MCF 10A (cell line): ENCODE results near the gene ERCC1. TPM values are rescaled to one million over a fixed set of nuclear protein-coding genes. Genes with fewer than 3 reads are reported as not detected.

ENCODE experiments used
- BruUV-seq: library from RNA; stranded (reverse); fragments of 400-500 nt; replicated peaks from 2 replicates; lab custom pipeline; 2021; lab: Mats Ljungman, UMichigan
- CTCF ChIA-PET: fragments of 300-600 bp; sonication (Branson Sonifier 250); formaldehyde crosslinking; extraction: SDS; loops from one replicate; lab custom pipeline; 2021; ENCODE audit warnings: antibody characterized with exemption, inconsistent platforms; lab: Yijun Ruan, JAX
- POLR2A ChIA-PET: fragments of 300-600, 350-650 bp; sonication (Branson Sonifier 250); formaldehyde crosslinking; extraction: SDS; loops from one replicate; lab custom pipeline; 2020; ENCODE audit warnings: antibody characterized with exemption, inconsistent platforms; lab: Yijun Ruan, JAX
- DNase-seq: peaks from one replicate; pipeline ENCODE4 v3.0.0-alpha.2; 2018; ENCODE audit not compliant: unreplicated experiment
- H3K27ac Mint-ChIP-seq: one replicate; pipeline ENCODE4 v1.8.0; 2022; ENCODE audit warnings: mild to moderate bottlenecking, low read depth, mixed read lengths; ENCODE audit not compliant: unreplicated experiment
- H3K27me3 Mint-ChIP-seq: one replicate; pipeline ENCODE4 v1.8.0; 2022; ENCODE audit warnings: mixed read lengths; ENCODE audit not compliant: insufficient read depth, unreplicated experiment
- H3K36me3 Mint-ChIP-seq: one replicate; pipeline ENCODE4 v1.8.0; 2022; ENCODE audit warnings: mild to moderate bottlenecking, moderate library complexity, mixed read lengths; ENCODE audit not compliant: insufficient read depth, unreplicated experiment
- H3K4me1 Mint-ChIP-seq: one replicate; pipeline ENCODE4 v1.8.0; 2022; ENCODE audit warnings: mixed read lengths; ENCODE audit not compliant: insufficient read depth, unreplicated experiment
- H3K4me3 Mint-ChIP-seq: one replicate; pipeline ENCODE4 v1.8.0; 2022; ENCODE audit warnings: mild to moderate bottlenecking, moderate library complexity, mixed read lengths; ENCODE audit not compliant: unreplicated experiment
- H3K9me3 Mint-ChIP-seq: one replicate; pipeline ENCODE4 v1.8.0; 2022; ENCODE audit warnings: mixed read lengths; ENCODE audit not compliant: unreplicated experiment
- intact Hi-C: fragments of 100-400 bp; cut with micrococcal nuclease; formaldehyde crosslinking; loops from 2 replicates; pipeline ENCODE4 v1.14.1; 2022
- total RNA-seq: library from RNA; stranded (reverse); gene quantifications from 2 replicates; pipeline ENCODE4 v1.2.3, GENCODE V29; 2022
- TF ChIP-seq, protein P1 (sequence below): fragments of 200-600 bp; IDR thresholded peaks from one replicate; pipeline ENCODE4 v1.8.0; 2022; ENCODE audit warnings: antibody characterized with exemption, mild to moderate bottlenecking; ENCODE audit not compliant: unreplicated experiment

ERCC1 gene
- total RNA-seq, 1 experiment from 2014 or later: 227 TPM

DNA sequence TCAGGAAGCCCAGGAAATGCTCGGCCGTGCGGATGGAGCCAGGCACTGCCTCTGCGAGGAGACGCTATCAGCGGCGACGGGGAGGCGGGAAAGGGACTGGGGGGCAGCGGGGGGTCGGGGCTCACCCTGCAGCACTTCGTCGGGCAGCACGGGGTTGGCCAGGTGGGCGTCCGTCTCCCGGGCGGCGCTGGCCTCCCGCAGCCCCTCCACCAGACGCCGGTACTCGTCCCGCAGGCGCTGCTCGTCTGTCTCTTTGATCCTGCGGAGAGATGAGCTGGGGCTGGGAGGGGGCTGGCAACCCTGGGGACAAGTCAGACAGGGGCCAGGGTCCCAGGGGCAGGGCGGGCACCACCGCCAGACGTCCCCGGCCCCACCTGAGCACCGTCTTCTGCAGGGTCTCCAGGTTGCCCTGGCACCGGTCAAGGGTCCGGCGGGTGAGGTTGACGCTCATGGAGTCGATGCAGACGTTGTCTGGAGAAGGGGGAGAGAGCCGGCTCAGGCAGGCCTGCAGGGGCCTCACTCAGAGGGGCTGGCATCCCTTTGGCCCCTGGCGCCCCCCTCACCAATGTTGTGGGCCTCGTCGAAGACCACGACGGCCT, 59.8 kb downstream of the ERCC1 start:
- no peak for DNase-seq
- Mint-ChIP-seq H3K4me1 (peaks cover 2% of the 10 kb centered on the region), H3K27ac (no peak overlapping the region), H3K9me3 (no peaks in the 10 kb centered on the region), H3K27me3 (no peaks in the 10 kb centered on the region), H3K36me3 (peaks cover 26% of the 10 kb centered on the region), H3K4me3 (no peak overlapping the region)
- BruUV-seq: no TSS peak
- ChIA-PET CTCF (no interaction called here), POLR2A (no interaction called here)
- intact Hi-C loops: no loop called here
- TF ChIP-seq, protein P1, sequence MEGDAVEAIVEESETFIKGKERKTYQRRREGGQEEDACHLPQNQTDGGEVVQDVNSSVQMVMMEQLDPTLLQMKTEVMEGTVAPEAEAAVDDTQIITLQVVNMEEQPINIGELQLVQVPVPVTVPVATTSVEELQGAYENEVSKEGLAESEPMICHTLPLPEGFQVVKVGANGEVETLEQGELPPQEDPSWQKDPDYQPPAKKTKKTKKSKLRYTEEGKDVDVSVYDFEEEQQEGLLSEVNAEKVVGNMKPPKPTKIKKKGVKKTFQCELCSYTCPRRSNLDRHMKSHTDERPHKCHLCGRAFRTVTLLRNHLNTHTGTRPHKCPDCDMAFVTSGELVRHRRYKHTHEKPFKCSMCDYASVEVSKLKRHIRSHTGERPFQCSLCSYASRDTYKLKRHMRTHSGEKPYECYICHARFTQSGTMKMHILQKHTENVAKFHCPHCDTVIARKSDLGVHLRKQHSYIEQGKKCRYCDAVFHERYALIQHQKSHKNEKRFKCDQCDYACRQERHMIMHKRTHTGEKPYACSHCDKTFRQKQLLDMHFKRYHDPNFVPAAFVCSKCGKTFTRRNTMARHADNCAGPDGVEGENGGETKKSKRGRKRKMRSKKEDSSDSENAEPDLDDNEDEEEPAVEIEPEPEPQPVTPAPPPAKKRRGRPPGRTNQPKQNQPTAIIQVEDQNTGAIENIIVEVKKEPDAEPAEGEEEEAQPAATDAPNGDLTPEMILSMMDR: no peak

DNA sequence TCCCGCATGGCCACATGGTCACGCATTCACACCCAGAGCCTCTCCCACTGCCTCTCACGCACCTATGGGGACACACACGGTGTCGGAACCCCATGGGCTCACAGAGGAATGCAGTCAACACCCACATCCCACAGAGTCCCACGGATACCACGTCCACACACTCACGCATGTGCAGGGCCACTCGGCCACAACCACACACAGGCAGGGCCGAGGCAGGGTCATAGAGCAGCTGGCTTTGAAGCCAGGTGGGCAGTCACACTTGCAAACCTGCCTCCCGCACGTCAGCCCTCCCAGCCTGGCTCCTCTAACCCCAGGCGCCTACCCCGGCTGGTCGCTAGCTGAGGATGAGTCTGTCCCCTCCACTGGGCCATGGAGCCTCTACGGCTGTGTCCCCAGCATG, 61.4 kb downstream of the ERCC1 start:
- POLR2A ChIA-PET: interaction anchor here (0.7 kb wide), 1 partner anchor 722 kb away, joined by 3 read pairs; no protein-coding TSS in a partner anchor
- Mint-ChIP-seq H3K27ac (no peak overlapping the region), H3K36me3 (peaks cover 26% of the 10 kb centered on the region), H3K4me1 (no peaks in the 10 kb centered on the region), H3K27me3 (no peaks in the 10 kb centered on the region), H3K4me3 (no peak overlapping the region), H3K9me3 (no peaks in the 10 kb centered on the region)
- BruUV-seq: no TSS peak
- intact Hi-C loops: no loop called here
- CTCF ChIA-PET: no interaction called here
- DNase-seq: no peak
- TF ChIP-seq, protein P1: no peak

DNA sequence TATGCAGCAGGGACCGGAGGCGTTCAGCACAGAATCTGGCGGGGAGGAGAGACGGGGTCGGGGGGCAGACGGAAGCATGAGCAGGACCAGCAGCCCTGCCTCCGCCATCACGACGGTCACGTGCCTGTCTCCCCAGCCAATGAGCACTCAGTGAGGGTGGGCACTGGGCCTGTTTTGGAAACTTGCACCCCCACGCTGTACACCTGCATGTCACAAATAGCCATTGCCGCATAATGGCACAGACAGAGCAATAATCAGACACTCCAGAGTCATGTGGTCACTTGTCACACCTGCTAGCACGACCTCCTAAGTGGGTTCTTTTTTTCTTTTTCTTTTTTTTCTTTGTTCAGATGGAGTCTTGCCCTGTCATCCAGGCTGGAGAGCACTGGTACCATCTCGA, 62.1 kb downstream of the ERCC1 start:
- Mint-ChIP-seq H3K9me3 (no peaks in the 10 kb centered on the region), H3K4me1 (no peaks in the 10 kb centered on the region), H3K36me3 (peaks cover 26% of the 10 kb centered on the region), H3K27ac (no peak overlapping the region), H3K27me3 (no peaks in the 10 kb centered on the region), H3K4me3 (no peak overlapping the region)
- ChIA-PET CTCF (no interaction called here), POLR2A (no interaction called here)
- TF ChIP-seq, protein P1: no peak
- DNase-seq: no peak
- BruUV-seq: no TSS peak
- intact Hi-C loops: no loop called here

DNA sequence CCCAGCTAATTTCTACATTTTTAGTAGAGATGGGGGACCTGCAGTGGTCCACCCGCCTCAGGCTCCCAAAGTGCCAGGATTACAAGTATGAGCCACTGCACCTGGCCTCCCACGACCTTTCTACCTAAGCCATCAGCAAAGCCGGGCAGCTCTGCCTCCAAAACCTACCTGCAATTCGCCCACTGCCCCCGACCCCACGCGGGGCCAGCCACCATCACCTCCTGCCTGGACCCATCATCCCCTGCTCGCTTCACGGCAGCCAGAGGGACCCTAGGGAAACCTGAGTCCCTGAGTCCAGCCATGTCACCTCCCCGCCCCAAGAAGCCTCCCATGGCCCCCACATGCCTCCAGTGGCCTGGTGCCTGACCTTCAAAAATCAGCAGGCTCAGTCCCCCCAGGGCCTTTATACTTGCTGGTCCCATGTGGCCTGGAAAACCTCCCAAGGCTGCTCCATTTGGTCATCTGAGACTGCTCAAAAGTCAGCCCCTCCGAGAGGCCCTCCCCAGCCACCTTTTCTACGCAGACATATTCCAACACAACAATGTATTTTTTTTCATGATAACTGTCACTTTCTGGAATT, 65.4 kb downstream of the ERCC1 start:
- intact Hi-C loops: no loop called here
- ChIA-PET CTCF (interaction anchor here (0.6 to 0.9 kb wide), 2 partner anchors 20 to 120 kb away, joined by 3 to 4 read pairs; no protein-coding TSS in a partner anchor), POLR2A (interaction anchor here (0.9 kb wide), 1 partner anchor 10 kb away, joined by 3 read pairs; no protein-coding TSS in a partner anchor)
- Mint-ChIP-seq H3K36me3 (peaks cover 19% of the 10 kb centered on the region), H3K4me3 (no peak overlapping the region), H3K27me3 (no peaks in the 10 kb centered on the region), H3K27ac (no peak overlapping the region), H3K9me3 (no peaks in the 10 kb centered on the region), H3K4me1 (no peaks in the 10 kb centered on the region)
- TF ChIP-seq, protein P1: no peak
- BruUV-seq: no TSS peak
- DNase-seq: no peak
